Stimulated activated CD8-positive, alpha-beta memory T cell treated with anti-CD3 and anti-CD28 coated beads, Interleukin-2, amount 100 ng/mL, for 1 hour (primary cell): ENCODE results near the gene CCDC88C.
"Not testable (repeated sequence)": the region's sequence is repeated elsewhere in the genome, so short reads cannot be mapped to it uniquely, and the experiment has no call there.

Source experiments
- DNase-seq, 2 donors: peaks; one replicate each; pipeline ENCODE4 v3.0.0-alpha.2; 2020; ENCODE audit warnings: low read depth in 2 of 2

Gene CCDC88C

DNA sequence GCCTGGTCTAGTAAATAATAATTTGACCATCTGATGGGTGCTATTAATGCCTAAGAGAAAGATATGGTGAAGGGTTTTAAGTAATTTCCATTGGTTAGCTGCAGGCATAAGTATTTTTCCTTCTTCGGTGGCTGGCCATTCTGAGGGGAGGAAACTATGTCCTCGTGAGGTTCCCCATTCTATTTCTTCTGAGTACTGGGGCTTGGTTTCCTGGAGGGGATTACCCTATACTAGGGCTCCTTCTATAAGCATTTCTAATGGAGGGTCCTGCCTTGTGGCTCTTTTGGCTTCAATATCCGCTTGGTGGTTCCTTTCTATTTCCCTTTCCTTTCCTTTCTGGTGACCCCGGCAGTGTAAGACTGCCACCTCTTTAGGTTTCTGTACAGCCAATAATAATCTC lies 191.3 kb downstream of the CCDC88C start:
- DNase-seq, result not testable (repeated sequence)

DNA sequence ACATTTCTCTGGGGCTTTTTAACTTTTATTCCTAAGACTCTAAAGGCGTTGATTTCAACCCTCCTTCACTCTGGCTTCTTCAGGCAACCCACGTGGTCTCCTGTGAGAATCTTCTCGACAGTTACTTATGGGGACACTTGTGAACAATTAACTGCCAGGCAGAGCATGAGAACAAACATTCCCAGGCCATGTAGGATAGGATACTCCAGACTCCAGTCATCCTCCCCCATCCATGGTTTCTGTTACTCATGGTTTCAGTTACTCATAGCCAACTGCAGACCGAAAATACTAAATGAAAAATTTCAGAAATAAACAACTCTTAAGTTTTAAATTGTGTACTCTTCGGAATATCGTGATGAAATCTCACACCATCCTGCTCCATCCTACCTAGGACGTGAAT lies 192.6 kb downstream of the CCDC88C start:
- no peak for DNase-seq

DNA sequence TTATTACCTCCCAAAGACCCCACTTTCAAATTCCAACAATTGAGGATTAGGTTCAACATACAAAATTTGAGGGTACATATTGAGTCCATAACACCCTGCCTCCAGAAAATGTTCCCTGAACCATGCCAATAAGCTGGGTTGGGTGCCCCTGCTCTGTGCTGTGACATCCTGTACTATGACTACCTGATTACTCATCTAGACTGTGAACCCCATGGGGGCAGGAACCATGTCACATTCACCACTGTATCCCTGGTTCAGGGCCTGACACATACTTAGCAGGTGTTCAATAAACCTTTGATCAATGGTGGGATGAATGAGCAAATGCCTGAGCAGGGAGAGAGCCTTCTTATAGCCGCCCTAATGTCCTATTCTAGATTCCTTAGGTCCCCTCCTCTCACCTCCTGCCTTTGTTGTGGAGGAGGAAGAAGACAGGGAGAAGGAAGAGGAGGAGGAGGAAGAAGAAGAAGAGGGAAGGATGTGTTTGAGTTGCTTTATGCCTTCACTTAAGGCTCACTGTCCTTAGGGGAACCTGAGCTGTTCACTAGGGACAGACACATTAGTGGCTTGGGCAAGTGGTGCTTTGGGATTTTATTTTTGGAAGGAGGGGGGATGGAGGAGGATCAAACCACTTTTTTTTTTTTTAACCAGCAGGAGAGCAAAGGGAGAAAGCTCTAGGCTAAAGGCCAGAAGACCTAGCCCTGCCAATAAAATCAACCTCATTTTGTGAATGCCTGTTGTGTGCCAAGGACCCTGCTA lies 194.4 kb downstream of the CCDC88C start:
- DNase-seq, result no peak
